Mammary epithelial cell (primary cell): ENCODE data around the gene IGSF21.

ENCODE experiments used
- EZH2 ChIP-seq: IDR thresholded peaks from 2 replicates; pipeline ENCODE4 v1.6.1; 2012; ENCODE audit warnings: low read length, inconsistent platforms, borderline replicate concordance
- TF ChIP-seq, protein P1 (sequence below), 2 donors: IDR thresholded peaks in 1 of 2; conservative IDR thresholded peaks in 1 of 2; 2 replicates each; pipeline ENCODE4 v1.5.1; 2011 to 2012; ENCODE audit warnings: inconsistent platforms in 2 of 2, low read length in 2 of 2, mild to moderate bottlenecking in 2 of 2, control low read depth in 1 of 2, low read depth in 1 of 2; ENCODE audit not compliant: insufficient read depth in 1 of 2; ENCODE audit errors: extremely low read depth in 1 of 2

DNA sequence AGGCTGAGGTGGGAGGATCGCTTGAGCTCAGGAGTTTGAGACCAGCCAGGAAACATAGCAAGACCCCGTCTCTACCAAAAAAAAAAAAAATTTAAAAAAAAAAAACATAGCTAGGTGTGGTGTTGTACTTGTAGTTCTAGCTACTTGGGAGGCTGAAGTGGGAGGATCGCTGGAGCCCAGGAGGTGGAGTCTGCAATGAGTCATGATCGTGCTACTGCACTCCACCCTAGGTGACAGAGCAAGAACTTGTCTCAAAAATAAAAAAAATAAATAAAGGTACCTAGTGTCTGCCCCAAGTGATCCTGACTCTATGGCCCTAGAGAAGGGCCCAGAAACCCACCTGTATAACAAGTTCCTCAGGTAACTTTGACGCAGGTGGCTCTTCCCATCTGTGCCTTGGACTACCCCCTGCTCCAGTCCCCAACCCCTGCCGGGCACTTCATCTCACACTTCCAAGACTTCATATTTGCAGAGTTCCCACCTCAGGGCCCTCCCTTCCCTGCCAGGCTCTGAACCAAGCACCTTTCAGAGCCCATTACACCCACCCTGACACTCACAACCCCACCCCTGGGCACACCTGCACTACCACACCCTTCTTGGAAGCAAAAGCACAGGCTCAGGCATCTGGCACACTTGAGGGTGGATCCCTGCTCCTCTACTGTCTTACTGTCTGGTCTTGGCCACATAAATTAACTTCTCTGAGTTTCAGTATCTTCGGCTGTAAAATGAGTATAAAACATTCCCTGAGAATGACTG lies 292.9 kb downstream of the IGSF21 start:
- no peak for TF ChIP-seq EZH2
- TF ChIP-seq, protein P1, sequence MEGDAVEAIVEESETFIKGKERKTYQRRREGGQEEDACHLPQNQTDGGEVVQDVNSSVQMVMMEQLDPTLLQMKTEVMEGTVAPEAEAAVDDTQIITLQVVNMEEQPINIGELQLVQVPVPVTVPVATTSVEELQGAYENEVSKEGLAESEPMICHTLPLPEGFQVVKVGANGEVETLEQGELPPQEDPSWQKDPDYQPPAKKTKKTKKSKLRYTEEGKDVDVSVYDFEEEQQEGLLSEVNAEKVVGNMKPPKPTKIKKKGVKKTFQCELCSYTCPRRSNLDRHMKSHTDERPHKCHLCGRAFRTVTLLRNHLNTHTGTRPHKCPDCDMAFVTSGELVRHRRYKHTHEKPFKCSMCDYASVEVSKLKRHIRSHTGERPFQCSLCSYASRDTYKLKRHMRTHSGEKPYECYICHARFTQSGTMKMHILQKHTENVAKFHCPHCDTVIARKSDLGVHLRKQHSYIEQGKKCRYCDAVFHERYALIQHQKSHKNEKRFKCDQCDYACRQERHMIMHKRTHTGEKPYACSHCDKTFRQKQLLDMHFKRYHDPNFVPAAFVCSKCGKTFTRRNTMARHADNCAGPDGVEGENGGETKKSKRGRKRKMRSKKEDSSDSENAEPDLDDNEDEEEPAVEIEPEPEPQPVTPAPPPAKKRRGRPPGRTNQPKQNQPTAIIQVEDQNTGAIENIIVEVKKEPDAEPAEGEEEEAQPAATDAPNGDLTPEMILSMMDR (conservative IDR thresholded peaks at IDR 0.05 in 1 of 2, IDR thresholded peaks at IDR 0.05 in 1 of 2; ENCODE audit: extremely low read depth in 1 of 2, insufficient read depth in 1 of 2, low read depth in 1 of 2, low read length in 2 of 2): no peak
